ENCODE measurements around the gene FAM240A. TPM values are rescaled to one million over a fixed set of nuclear protein-coding genes. Genes with fewer than 3 reads are reported as not detected.

Gene FAM240A
- total RNA-seq, 4 donors from 2014 or later, result 0.50 TPM; not detected in 3

DNA sequence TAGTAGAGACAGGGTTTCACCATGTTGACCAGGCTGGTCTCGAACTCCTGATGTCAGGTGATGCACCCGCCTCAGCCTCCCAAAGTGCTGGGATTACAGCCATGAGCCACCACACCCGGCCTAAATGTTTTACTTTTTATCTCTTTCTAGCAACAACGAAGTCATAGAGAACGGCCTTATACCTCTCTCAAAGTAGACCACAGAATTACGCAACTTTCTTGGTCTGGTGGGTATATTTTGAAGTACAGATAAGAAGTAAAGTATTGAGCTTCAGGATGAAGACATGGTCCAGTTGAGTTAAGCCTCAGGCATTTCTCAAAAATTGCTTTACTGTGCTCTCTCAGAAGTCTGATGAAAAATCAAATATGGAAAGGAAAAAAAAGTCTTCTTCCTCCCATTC is 30.6 kb downstream of the FAM240A start:
- Histone ChIP-seq H3K9me3 (peaks cover 0 to 3% (median 0%) of the 10 kb centered on the region in 3 donors), H3K36me3 (no peaks in the 10 kb centered on the region), H3K4me1 (no peaks in the 10 kb centered on the region), H3K27me3 (peaks cover 0 to 6% (median 0%) of the 10 kb centered on the region in 4 donors), H3K4me3 (no peak overlapping the region), H3K27ac (no peak overlapping the region)
- TF ChIP-seq, protein P1, sequence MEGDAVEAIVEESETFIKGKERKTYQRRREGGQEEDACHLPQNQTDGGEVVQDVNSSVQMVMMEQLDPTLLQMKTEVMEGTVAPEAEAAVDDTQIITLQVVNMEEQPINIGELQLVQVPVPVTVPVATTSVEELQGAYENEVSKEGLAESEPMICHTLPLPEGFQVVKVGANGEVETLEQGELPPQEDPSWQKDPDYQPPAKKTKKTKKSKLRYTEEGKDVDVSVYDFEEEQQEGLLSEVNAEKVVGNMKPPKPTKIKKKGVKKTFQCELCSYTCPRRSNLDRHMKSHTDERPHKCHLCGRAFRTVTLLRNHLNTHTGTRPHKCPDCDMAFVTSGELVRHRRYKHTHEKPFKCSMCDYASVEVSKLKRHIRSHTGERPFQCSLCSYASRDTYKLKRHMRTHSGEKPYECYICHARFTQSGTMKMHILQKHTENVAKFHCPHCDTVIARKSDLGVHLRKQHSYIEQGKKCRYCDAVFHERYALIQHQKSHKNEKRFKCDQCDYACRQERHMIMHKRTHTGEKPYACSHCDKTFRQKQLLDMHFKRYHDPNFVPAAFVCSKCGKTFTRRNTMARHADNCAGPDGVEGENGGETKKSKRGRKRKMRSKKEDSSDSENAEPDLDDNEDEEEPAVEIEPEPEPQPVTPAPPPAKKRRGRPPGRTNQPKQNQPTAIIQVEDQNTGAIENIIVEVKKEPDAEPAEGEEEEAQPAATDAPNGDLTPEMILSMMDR (IDR thresholded peaks at IDR 0.05), result no peak
- no peak for TF ChIP-seq POLR2A (IDR thresholded peaks at IDR 0.05)
- intact Hi-C loops (cut with DNase I), result no loop called here
- no peak for DNase-seq
- WGBS, 2 donors, result 76 to 79% methylated on average over 6 of the region's 6 CpGs

DNA sequence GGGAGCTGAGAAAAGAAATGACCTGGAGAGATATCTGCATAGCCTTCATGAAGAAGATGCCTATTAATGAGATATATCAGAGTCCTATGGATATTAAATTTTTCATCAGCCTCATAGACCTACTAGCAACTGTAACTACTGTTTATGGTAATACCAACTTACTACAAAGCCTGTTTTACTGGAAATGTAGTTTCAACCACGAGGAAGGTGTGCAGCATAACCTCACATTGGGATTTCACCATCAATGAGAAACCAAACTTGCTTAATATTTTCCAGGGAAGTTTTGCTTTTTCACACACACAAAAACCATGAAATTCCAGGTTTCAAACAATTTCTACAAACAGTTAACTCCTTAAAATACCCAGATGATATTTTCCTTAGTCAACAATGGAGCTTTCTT is 31.4 kb downstream of the FAM240A start:
- H3K27me3 ChIP-seq, result peaks cover 0 to 6% (median 0%) of the 10 kb centered on the region in 4 donors
- DNase-seq, result no peak
- no peaks in the 10 kb centered on the region for H3K4me1 ChIP-seq
- H3K36me3 ChIP-seq, result no peaks in the 10 kb centered on the region
- peaks cover 0 to 3% (median 0%) of the 10 kb centered on the region in 3 donors for H3K9me3 ChIP-seq
- H3K4me3 ChIP-seq, result no peak overlapping the region
- TF ChIP-seq POLR2A (IDR thresholded peaks at IDR 0.05), result no peak
- TF ChIP-seq, protein P1 (IDR thresholded peaks at IDR 0.05), result no peak
- no peak overlapping the region for H3K27ac ChIP-seq
- intact Hi-C loops (cut with DNase I), result no loop called here
- WGBS, 2 donors, result 40 to 56% methylated on average over 1 of the region's 1 CpG

DNA sequence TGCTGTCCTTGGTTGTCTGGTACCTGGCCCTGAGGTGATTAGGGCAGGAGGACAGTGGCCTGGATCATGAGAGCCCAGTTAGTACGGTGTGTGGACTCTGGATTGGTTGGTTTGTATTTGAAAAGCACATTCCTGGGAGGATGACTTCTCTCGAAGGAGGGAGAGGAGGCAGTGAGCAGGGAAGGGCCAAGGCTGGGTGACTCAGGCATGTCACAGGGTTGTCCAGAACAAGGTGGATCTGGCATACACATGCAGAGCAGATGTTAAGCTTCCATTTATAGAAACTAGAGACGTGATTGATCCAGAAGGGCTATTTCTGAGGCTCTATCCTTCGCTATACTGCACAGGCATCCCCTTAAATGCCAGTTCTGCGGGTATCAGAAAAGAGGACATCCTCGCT is 34.4 kb downstream of the FAM240A start:
- Histone ChIP-seq H3K4me3 (no peak overlapping the region), H3K27me3 (no peaks in the 10 kb centered on the region), H3K36me3 (no peaks in the 10 kb centered on the region), H3K4me1 (no peaks in the 10 kb centered on the region), H3K9me3 (peaks cover 0 to under 1% (median under 1%) of the 10 kb centered on the region in 3 donors), H3K27ac (no peak overlapping the region)
- TF ChIP-seq, protein P1 (IDR thresholded peaks at IDR 0.05), result no peak
- no peak for TF ChIP-seq POLR2A (IDR thresholded peaks at IDR 0.05)
- intact Hi-C loops (cut with DNase I), result no loop called here
- WGBS, 2 donors, result 49 to 60% methylated on average over 6 of the region's 6 CpGs
- no peak for DNase-seq

DNA sequence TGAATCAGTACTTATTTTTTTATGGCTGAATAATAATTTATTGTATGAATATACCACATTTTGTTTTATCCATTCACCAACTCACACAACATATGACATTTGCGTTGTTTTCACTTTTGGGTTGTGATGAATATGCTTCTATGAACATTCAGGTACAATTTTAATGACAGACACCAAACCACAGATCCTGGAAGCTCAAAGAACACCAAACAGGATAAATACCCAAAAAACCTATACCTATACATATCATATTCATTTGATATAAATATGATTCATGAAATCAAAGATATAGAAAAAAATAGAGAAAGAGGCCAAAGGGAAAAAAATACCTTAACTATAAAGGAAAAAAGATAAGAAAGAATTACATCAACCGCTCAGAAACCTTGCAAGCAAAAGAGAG is 35.8 kb downstream of the FAM240A start:
- H3K27ac ChIP-seq, result no peak overlapping the region
- intact Hi-C loops (cut with DNase I), result no loop called here
- peaks cover 0 to 10% (median 4%) of the 10 kb centered on the region in 3 donors for H3K9me3 ChIP-seq
- no peaks in the 10 kb centered on the region for H3K27me3 ChIP-seq
- H3K4me1 ChIP-seq, result no peaks in the 10 kb centered on the region
- WGBS, 2 donors, result 76 to 96% methylated on average over 2 of the region's 2 CpGs
- no peaks in the 10 kb centered on the region for H3K36me3 ChIP-seq
- H3K4me3 ChIP-seq, result no peak overlapping the region
- DNase-seq, result no peak
- TF ChIP-seq POLR2A (IDR thresholded peaks at IDR 0.05), result no peak
- TF ChIP-seq, protein P1 (IDR thresholded peaks at IDR 0.05), result no peak

DNA sequence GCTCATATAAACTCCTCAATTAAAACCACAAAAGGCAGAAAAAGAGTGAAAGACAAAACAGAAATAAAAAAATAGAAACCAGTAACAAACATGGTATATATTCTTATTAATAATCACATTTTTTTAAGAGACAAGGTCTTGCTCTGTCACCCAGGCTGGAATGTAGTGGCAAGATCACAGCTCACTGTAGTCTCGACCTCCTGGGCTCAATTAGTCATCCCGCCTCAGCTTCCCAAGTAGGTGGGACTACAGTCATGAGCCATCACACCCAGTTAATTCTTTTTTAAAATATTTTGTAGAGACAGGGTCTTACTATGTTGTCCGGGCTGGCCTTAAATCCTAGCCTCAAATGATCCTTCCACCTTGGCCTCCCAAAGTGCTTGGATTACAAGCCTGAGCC is 37.1 kb downstream of the FAM240A start:
- no peaks in the 10 kb centered on the region for H3K4me1 ChIP-seq
- intact Hi-C loops (cut with DNase I), result no loop called here
- H3K4me3 ChIP-seq, result no peak overlapping the region
- H3K27me3 ChIP-seq, result no peaks in the 10 kb centered on the region
- no peak overlapping the region for H3K27ac ChIP-seq
- peaks cover 0 to 10% (median 4%) of the 10 kb centered on the region in 3 donors for H3K9me3 ChIP-seq
- DNase-seq, result no peak
- 67 to 78% methylated on average over 3 of the region's 3 CpGs for WGBS, 2 donors
- TF ChIP-seq, protein P1 (IDR thresholded peaks at IDR 0.05), result no peak
- TF ChIP-seq POLR2A (IDR thresholded peaks at IDR 0.05), result no peak
- no peaks in the 10 kb centered on the region for H3K36me3 ChIP-seq
